ENCODE results near the gene ACAP1. TPM values are rescaled to one million over a fixed set of nuclear protein-coding genes. Genes with fewer than 3 reads are reported as not detected.

ACAP1 gene
- total and polyA plus RNA-seq, 9 of the 15 experiments (the other 6 are each of a cell fraction or from before 2014, with no cell fraction given) = 0.15 to 8.5 (median 2.4) TPM

- in situ Hi-C loops (cut with MboI) = loop anchor here (10.0 kb wide), 1 partner anchor 200 kb away; the partner anchor contains the start of gene TNFSF13
- CTCF ChIA-PET (ENCODE audit: low intra/inter-chr PET ratio) = no interaction called here
- peak in 1 of 4 experiments; percentile 40 for DNase-seq (ENCODE audit: extremely low read depth in 1 of 4, low spot score in 3 of 4)
- no peak for TF ChIP-seq PREB (CRISPR knock-in tag; IDR thresholded peaks at IDR 0.05)
- TF ChIP-seq THAP12 (CRISPR knock-in tag; IDR thresholded peaks at IDR 0.05) = no peak
- TF ChIP-seq PCBP2 (IDR thresholded peaks at IDR 0.05; ENCODE audit: low read depth, low read length, poor library complexity, severe bottlenecking) = no peak
- TF ChIP-seq ZNF354B (CRISPR knock-in tag; IDR thresholded peaks at IDR 0.05) = no peak
- TF ChIP-seq HBP1 (CRISPR knock-in tag; IDR thresholded peaks at IDR 0.05) = no peak
- no peak for TF ChIP-seq SMAD3 (CRISPR knock-in tag; conservative IDR thresholded peaks at IDR 0.05)
- TF ChIP-seq ZNF212 (CRISPR knock-in tag; IDR thresholded peaks at IDR 0.05) = no peak
- peak; percentile 96 for TF ChIP-seq MYNN (IDR thresholded peaks at IDR 0.05)
- peak; percentile 69 for TF ChIP-seq MYNN (CRISPR knock-in tag; IDR thresholded peaks at IDR 0.05)
- TF ChIP-seq CSDE1 (IDR thresholded peaks at IDR 0.05) = 0 out of 4 replicates have a peak, but pooled peaks of 1 of the 2 experiments have one; percentile 24
- TF ChIP-seq MEIS2 (IDR thresholded peaks at IDR 0.05; ENCODE audit: partially characterized antibody) = no peak
- no peak for TF ChIP-seq ZBTB33 (CRISPR knock-in tag; IDR thresholded peaks at IDR 0.05)
- no peak for TF ChIP-seq SRSF3 (IDR thresholded peaks at IDR 0.05; ENCODE audit: insufficient read depth, low read length)
- no peak for TF ChIP-seq SRSF7 (optimal IDR thresholded peaks at IDR 0.05; ENCODE audit: low read depth, low read length)
- no peak for TF ChIP-seq TBP (optimal IDR thresholded peaks at IDR 0.05; ENCODE audit: low read depth, low read length)
Measured at GRCh38 chr17:7354262-7354843, 18.0 kb downstream of the ACAP1 start.

More at GRCh38 chr17:7354262-7354843, 18.0 kb downstream of the ACAP1 start:
- H4K20me1 ChIP-seq (replicated peaks; ENCODE audit: control insufficient read depth, insufficient read depth, low read length) = no peaks in the 10 kb centered on the region
- H2AFZ ChIP-seq (ENCODE audit: low read depth, low read length) = no peak overlapping the region
- no peaks in the 10 kb centered on the region for H3K36me3 ChIP-seq (ENCODE audit: control insufficient read depth, insufficient read depth, low read length)
- H3K9me3 ChIP-seq (replicated peaks; ENCODE audit: control insufficient read depth, insufficient read depth, low read depth, low read length) = no peaks in the 10 kb centered on the region
- H3K27me3 ChIP-seq (ENCODE audit: control insufficient read depth in 2 of 2, insufficient read depth in 2 of 2, low read length in 2 of 2) = no peaks in the 10 kb centered on the region
- WGBS (ENCODE audit: insufficient coverage, low coverage, missing lambda C conversion rate) = 39% methylated on average over 6 of the region's 9 CpGs
- H3K4me1 ChIP-seq (replicated peaks in 1 of 2; ENCODE audit: control insufficient read depth in 2 of 2, insufficient read depth in 2 of 2, low read length in 2 of 2) = peaks cover 3 to 54% of the 10 kb centered on the region in 2 experiments; a peak in 3 of 5 replicates
- H3K9ac ChIP-seq (ENCODE audit: insufficient read depth in 1 of 2, low read depth in 2 of 2, low read length in 2 of 2) = no peak overlapping the region
- H3K27ac ChIP-seq (ENCODE audit: extremely low read depth, low read depth, low read length) = no peak overlapping the region
- H3K9me1 ChIP-seq (ENCODE audit: control insufficient read depth, insufficient read depth, low read length) = no peaks in the 10 kb centered on the region
- ATAC-seq (no peak), FAIRE-seq (no peak)
- POLR2A ChIA-PET = interaction anchor here (0.6 to 1.6 kb wide), 5 partner anchors 11 to 274 kb away, joined by 3 to 6 read pairs (median 4); partner anchors contain the start of genes SAT2 and ZBTB4
- intact Hi-C loops (cut with micrococcal nuclease) = loop anchor here (5.0 kb wide), 1 partner anchor 128 kb away; the partner anchor contains the start of genes POLR2A and SLC35G6
- H3K79me2 ChIP-seq (ENCODE audit: control insufficient read depth, insufficient read depth, low read length) = peaks cover 8% of the 10 kb centered on the region
- no peak overlapping the region for H3K4me2 ChIP-seq (ENCODE audit: insufficient read depth, low read length)
- H3K4me3 ChIP-seq = no peak overlapping the region
- BruUV-seq (replicated peaks) = no TSS peak

Measured in K562 (cell line).